HEK293 (cell line): ENCODE measurements around the gene MSI2.
A peak's percentile ranks its signal among the peaks of the same experiment; 100 is the strongest.

Experiments
- CTCF ChIA-PET: fragments of 350-600 bp; formaldehyde crosslinking; extraction: SDS; loops from one replicate; lab custom pipeline; 2021; ENCODE audit warnings: antibody characterized with exemption; lab: Yijun Ruan, JAX
- POLR2A ChIA-PET: fragments of 300-600 bp; formaldehyde crosslinking; extraction: SDS; loops from one replicate; lab custom pipeline; 2020; ENCODE audit warnings: antibody characterized with exemption, inconsistent platforms; lab: Yijun Ruan, JAX
- H3K27ac ChIP-seq: fragments of 200-500 bp; sonication (Bioruptor generic); 2 replicates; pipeline ENCODE4 v1.5.1; 2014; ENCODE audit warnings: low read depth, low read length, control low read depth, inconsistent platforms; ENCODE audit errors: extremely low read depth
- H3K36me3 ChIP-seq, 2 experiments: fragments of 200-500 bp in 1 of 2; sonication (Bioruptor generic) in 1 of 2; 1 replicate in 1 of 2; 2 replicates in 1 of 2; pipeline ENCODE4 v1.5.1; 2014 to 2017; ENCODE audit warnings: inconsistent platforms in 2 of 2, low read length in 2 of 2; ENCODE audit not compliant: control insufficient read depth in 2 of 2, insufficient read depth in 1 of 2
- H3K4me1 ChIP-seq: fragments of 200-500 bp; sonication (Bioruptor generic); 2 replicates; pipeline ENCODE4 v1.5.1; 2014; ENCODE audit warnings: mild to moderate bottlenecking, low read length, inconsistent platforms; ENCODE audit not compliant: control insufficient read depth, insufficient read depth
- H3K4me3 ChIP-seq: 2 replicates; pipeline ENCODE4 v1.5.1; 2011; ENCODE audit warnings: low read depth, mild to moderate bottlenecking, control low read depth, low read length, moderate library complexity
- H3K9me3 ChIP-seq: fragments of 200-500 bp; sonication (Bioruptor generic); 2 replicates; pipeline ENCODE4 v1.5.1; 2014; ENCODE audit warnings: low read depth, low read length, inconsistent platforms; ENCODE audit not compliant: control insufficient read depth, insufficient read depth
- GFI1B ChIP-seq: fragments of 450-650 bp; formaldehyde crosslinking; IDR thresholded peaks from 2 replicates; pipeline ENCODE4 v1.5.1; 2016; ENCODE audit warnings: missing biosample characterization, missing genetic modification characterization
- HOXD13 ChIP-seq: sonication (generic); formaldehyde crosslinking; IDR thresholded peaks from 2 replicates; pipeline ENCODE4 v1.8.0; 2022; ENCODE audit warnings: missing genetic modification reagents, borderline replicate concordance
- MEIS1 ChIP-seq: sonication (generic); formaldehyde crosslinking; IDR thresholded peaks from 2 replicates; pipeline ENCODE4 v1.8.1; 2022; ENCODE audit warnings: missing genetic modification reagents, mild to moderate bottlenecking, borderline replicate concordance
- ZBTB21 ChIP-seq: fragments of 450-650 bp; formaldehyde crosslinking; IDR thresholded peaks from 2 replicates; pipeline ENCODE4 v1.5.1; 2017; ENCODE audit warnings: missing biosample characterization, missing genetic modification characterization
- ZBTB8A ChIP-seq: fragments of 450-650 bp; formaldehyde crosslinking; IDR thresholded peaks from 2 replicates; pipeline ENCODE4 v1.5.1; 2016; ENCODE audit warnings: missing biosample characterization, missing genetic modification characterization
- ZEB2 ChIP-seq: fragments of 450-650 bp; formaldehyde crosslinking; IDR thresholded peaks from 2 replicates; pipeline ENCODE4 v1.5.1; 2016; ENCODE audit warnings: missing biosample characterization, missing genetic modification characterization
- ZNF112 ChIP-seq: fragments of 450-650 bp; formaldehyde crosslinking; IDR thresholded peaks from 2 replicates; pipeline ENCODE4 v1.5.0; 2017; ENCODE audit warnings: missing biosample characterization, missing genetic modification characterization
- ZNF121 ChIP-seq: fragments of 450-650 bp; formaldehyde crosslinking; IDR thresholded peaks from 2 replicates; pipeline ENCODE4 v1.5.1; 2016; ENCODE audit warnings: missing biosample characterization, missing genetic modification characterization
- ZNF132 ChIP-seq: fragments of 450-650 bp; formaldehyde crosslinking; IDR thresholded peaks from 2 replicates; pipeline ENCODE4 v1.5.1; 2017; ENCODE audit warnings: missing biosample characterization, missing genetic modification characterization, borderline replicate concordance
- ZNF133 ChIP-seq: fragments of 450-650 bp; formaldehyde crosslinking; IDR thresholded peaks from 2 replicates; pipeline ENCODE4 v1.5.1; 2016; ENCODE audit warnings: missing biosample characterization, missing genetic modification characterization
- ZNF138 ChIP-seq: fragments of 450-650 bp; formaldehyde crosslinking; IDR thresholded peaks from 2 replicates; pipeline ENCODE4 v1.5.1; 2016; ENCODE audit warnings: missing biosample characterization, missing genetic modification characterization, borderline replicate concordance
- ZNF174 ChIP-seq: fragments of 450-650 bp; formaldehyde crosslinking; IDR thresholded peaks from 2 replicates; pipeline ENCODE4 v1.5.0; 2017; ENCODE audit warnings: missing biosample characterization, mild to moderate bottlenecking, missing genetic modification characterization
- ZNF2 ChIP-seq: fragments of 450-650 bp; formaldehyde crosslinking; IDR thresholded peaks from 2 replicates; pipeline ENCODE4 v1.5.1; 2016; ENCODE audit warnings: missing biosample characterization, missing genetic modification characterization
- ZNF274 ChIP-seq, 2 experiments: fragments of 200-500 bp in 1 of 2; fragments of 450-650 bp in 1 of 2; sonication (Bioruptor generic) in 1 of 2; formaldehyde crosslinking in 1 of 2; IDR thresholded peaks; 2 replicates each; pipeline versions ENCODE4 v1.5.1 to v1.6.1; 2014 to 2016; ENCODE audit warnings: borderline replicate concordance in 1 of 2, inconsistent platforms in 1 of 2, low read length in 1 of 2, missing biosample characterization in 1 of 2, missing genetic modification characterization in 1 of 2
- ZNF335 ChIP-seq: fragments of 450-650 bp; formaldehyde crosslinking; conservative IDR thresholded peaks from 2 replicates; pipeline ENCODE4 v1.5.1; 2016; ENCODE audit warnings: missing biosample characterization, missing genetic modification characterization
- ZNF341 ChIP-seq: fragments of 450-650 bp; formaldehyde crosslinking; IDR thresholded peaks from 2 replicates; pipeline ENCODE4; 2016; ENCODE audit warnings: low read depth, missing biosample characterization, missing genetic modification characterization
- ZNF558 ChIP-seq: fragments of 450-650 bp; formaldehyde crosslinking; IDR thresholded peaks from 2 replicates; pipeline ENCODE4 v1.5.1; 2016; ENCODE audit warnings: missing biosample characterization, missing genetic modification characterization
- ZNF792 ChIP-seq: fragments of 450-650 bp; formaldehyde crosslinking; IDR thresholded peaks from 2 replicates; pipeline ENCODE4 v1.5.1; 2016; ENCODE audit warnings: missing biosample characterization, missing genetic modification characterization
- ZSCAN16 ChIP-seq: fragments of 450-650 bp; formaldehyde crosslinking; IDR thresholded peaks from 2 replicates; pipeline ENCODE4 v1.5.1; 2016; ENCODE audit warnings: missing biosample characterization, missing genetic modification characterization
- TF ChIP-seq, protein P1 (sequence below): fragments of 450-650 bp; formaldehyde crosslinking; IDR thresholded peaks from 2 replicates; pipeline ENCODE4 v1.5.1; 2016; ENCODE audit warnings: missing biosample characterization, missing genetic modification characterization
- TF ChIP-seq, protein P2 (sequence below): fragments of 450-650 bp; formaldehyde crosslinking; IDR thresholded peaks from 2 replicates; pipeline ENCODE4 v1.5.1; 2016; ENCODE audit warnings: missing biosample characterization, missing genetic modification characterization, borderline replicate concordance
- TF ChIP-seq, protein P3 (sequence below): fragments of 450-650 bp; formaldehyde crosslinking; optimal IDR thresholded peaks from 2 replicates; pipeline ENCODE3; 2016; ENCODE audit warnings: missing biosample characterization, mild to moderate bottlenecking, missing genetic modification characterization

Gene MSI2

DNA sequence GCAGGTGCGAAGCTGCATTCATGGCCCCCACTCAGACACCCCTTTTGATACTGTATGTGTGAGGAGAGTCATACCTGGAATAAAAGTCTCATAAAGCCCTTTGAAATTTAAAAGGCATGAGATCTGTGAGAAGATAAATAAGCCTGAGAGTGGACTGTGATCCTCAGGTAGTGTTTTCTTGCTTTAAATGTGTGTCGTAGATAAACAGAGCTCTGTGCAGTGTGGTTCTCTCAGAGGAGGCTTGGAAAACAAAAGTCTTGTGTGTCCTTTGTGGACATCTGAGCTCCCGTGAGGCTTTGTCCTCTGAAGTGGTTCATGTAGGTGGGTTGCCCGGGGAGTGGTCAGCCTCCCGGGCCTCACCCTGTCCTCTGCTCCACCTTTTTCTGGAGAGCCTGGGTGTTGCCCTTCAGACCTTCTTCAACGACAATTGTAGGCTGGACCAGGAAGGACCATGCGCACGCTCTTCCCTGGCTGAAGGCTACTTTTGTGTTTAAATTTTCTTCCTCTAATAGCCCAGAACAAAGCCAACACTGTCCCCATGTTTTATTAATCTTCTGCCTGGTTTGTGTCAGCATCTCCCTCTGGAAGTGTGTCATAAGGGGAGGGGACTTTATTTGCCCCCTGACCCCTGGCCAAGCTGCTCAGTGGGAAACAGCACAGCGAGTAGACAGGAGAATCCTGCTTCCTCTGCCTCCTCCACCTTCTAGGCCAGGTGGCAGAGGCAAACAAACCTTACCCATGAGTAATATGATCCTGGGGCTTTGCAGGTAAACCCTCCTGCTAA is 151.2 kb downstream of the MSI2 start:
- no peak overlapping the region for H3K4me3 ChIP-seq
- TF ChIP-seq ZSCAN16 (tag by site-specific recombination) (0 out of 2 replicates have a peak, but pooled peaks have one; percentile 24), GFI1B (tag by site-specific recombination) (no peak)
- CTCF ChIA-PET = interaction anchor here (0.6 to 2.2 kb wide), 3 partner anchors 164 to 294 kb away, joined by 3 to 7 read pairs (median 6); no protein-coding TSS in a partner anchor
- peaks cover 0 to 14% of the 10 kb centered on the region in 2 experiments; a peak in 2 of 3 replicates for H3K36me3 ChIP-seq
- peak overlapping the region; percentile 34; the same call in 1 of the 2 replicates for H3K27ac ChIP-seq
- H3K4me1 ChIP-seq = peaks cover 25% of the 10 kb centered on the region
- H3K9me3 ChIP-seq = no peaks in the 10 kb centered on the region
- POLR2A ChIA-PET = no interaction called here

DNA sequence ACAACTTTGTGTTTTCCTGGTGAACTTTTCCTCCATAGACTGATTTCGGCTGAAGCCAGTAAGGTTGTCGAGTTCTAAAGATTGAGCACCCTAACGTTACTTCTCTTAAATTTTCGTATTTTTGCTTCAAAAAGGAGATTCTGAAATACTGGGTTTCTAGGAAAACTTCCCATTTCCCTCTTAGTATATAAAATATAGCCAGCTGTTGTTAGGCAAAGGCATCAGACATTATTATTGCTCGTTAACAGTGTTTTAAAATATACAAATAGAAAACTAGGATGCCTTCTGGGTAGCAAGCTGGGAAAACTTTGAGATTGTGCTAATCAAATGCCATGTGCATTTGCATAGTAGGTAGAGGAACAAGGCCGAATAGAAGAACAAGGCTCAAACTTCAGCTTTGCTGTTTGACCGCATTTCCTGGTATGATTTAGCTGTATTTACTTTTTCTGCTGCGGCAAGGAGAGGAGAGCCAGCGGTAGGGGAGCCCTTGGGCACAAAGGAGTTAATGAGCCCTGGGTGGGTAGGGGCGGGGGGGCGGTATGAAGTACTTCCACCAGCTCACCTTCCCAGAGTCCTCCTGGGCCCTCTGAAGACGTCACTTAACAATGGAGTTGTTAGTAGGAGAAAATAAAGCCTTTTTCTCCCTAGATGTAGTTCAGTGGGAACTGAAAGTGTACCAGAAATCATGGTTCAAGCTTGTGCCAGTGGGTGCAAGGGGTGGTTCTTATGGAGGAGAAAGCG is 151.9 kb downstream of the MSI2 start:
- Histone ChIP-seq H3K36me3 (peaks cover 0 to 9% of the 10 kb centered on the region in 2 experiments; a peak in 2 of 3 replicates), H3K9me3 (no peaks in the 10 kb centered on the region), H3K4me1 (peaks cover 25% of the 10 kb centered on the region), H3K4me3 (no peak overlapping the region)
- ChIA-PET CTCF (interaction anchor here (2.1 kb wide), 1 partner anchor 165 kb away, joined by 6 read pairs; no protein-coding TSS in a partner anchor), POLR2A (no interaction called here)
- TF ChIP-seq ZBTB21 (no peak), ZNF341 (no peak), ZNF132 (tag by site-specific recombination) (no peak), ZNF335 (tag by site-specific recombination) (no peak), ZNF121 (tag by site-specific recombination) (no peak), ZNF274 (IDR thresholded peaks at IDR 0.05; ENCODE audit: low read length) (no peak), ZNF274 (tag by site-specific recombination; IDR thresholded peaks at IDR 0.05; ENCODE audit: borderline replicate concordance) (no peak), MEIS1 (no peak), ZEB2 (tag by site-specific recombination) (no peak), ZNF792 (tag by site-specific recombination) (no peak), ZNF174 (tag by site-specific recombination) (no peak), ZNF2 (no peak), ZBTB8A (tag by site-specific recombination) (no peak), ZNF112 (no peak), ZNF558 (tag by site-specific recombination) (no peak), HOXD13 (CRISPR knock-in tag) (no peak), ZNF138 (tag by site-specific recombination) (no peak), ZNF133 (tag by site-specific recombination) (no peak)
- TF ChIP-seq, protein P1, sequence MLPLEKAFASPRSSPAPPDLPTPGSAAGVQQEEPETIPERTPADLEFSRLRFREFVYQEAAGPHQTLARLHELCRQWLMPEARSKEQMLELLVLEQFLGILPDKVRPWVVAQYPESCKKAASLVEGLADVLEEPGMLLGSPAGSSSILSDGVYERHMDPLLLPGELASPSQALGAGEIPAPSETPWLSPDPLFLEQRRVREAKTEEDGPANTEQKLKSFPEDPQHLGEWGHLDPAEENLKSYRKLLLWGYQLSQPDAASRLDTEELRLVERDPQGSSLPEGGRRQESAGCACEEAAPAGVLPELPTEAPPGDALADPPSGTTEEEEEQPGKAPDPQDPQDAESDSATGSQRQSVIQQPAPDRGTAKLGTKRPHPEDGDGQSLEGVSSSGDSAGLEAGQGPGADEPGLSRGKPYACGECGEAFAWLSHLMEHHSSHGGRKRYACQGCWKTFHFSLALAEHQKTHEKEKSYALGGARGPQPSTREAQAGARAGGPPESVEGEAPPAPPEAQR = no peak
- TF ChIP-seq, protein P2, sequence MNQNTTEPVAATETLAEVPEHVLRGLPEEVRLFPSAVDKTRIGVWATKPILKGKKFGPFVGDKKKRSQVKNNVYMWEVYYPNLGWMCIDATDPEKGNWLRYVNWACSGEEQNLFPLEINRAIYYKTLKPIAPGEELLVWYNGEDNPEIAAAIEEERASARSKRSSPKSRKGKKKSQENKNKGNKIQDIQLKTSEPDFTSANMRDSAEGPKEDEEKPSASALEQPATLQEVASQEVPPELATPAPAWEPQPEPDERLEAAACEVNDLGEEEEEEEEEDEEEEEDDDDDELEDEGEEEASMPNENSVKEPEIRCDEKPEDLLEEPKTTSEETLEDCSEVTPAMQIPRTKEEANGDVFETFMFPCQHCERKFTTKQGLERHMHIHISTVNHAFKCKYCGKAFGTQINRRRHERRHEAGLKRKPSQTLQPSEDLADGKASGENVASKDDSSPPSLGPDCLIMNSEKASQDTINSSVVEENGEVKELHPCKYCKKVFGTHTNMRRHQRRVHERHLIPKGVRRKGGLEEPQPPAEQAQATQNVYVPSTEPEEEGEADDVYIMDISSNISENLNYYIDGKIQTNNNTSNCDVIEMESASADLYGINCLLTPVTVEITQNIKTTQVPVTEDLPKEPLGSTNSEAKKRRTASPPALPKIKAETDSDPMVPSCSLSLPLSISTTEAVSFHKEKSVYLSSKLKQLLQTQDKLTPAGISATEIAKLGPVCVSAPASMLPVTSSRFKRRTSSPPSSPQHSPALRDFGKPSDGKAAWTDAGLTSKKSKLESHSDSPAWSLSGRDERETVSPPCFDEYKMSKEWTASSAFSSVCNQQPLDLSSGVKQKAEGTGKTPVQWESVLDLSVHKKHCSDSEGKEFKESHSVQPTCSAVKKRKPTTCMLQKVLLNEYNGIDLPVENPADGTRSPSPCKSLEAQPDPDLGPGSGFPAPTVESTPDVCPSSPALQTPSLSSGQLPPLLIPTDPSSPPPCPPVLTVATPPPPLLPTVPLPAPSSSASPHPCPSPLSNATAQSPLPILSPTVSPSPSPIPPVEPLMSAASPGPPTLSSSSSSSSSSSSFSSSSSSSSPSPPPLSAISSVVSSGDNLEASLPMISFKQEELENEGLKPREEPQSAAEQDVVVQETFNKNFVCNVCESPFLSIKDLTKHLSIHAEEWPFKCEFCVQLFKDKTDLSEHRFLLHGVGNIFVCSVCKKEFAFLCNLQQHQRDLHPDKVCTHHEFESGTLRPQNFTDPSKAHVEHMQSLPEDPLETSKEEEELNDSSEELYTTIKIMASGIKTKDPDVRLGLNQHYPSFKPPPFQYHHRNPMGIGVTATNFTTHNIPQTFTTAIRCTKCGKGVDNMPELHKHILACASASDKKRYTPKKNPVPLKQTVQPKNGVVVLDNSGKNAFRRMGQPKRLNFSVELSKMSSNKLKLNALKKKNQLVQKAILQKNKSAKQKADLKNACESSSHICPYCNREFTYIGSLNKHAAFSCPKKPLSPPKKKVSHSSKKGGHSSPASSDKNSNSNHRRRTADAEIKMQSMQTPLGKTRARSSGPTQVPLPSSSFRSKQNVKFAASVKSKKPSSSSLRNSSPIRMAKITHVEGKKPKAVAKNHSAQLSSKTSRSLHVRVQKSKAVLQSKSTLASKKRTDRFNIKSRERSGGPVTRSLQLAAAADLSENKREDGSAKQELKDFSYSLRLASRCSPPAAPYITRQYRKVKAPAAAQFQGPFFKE (tag by site-specific recombination) = no peak
- TF ChIP-seq, protein P3, sequence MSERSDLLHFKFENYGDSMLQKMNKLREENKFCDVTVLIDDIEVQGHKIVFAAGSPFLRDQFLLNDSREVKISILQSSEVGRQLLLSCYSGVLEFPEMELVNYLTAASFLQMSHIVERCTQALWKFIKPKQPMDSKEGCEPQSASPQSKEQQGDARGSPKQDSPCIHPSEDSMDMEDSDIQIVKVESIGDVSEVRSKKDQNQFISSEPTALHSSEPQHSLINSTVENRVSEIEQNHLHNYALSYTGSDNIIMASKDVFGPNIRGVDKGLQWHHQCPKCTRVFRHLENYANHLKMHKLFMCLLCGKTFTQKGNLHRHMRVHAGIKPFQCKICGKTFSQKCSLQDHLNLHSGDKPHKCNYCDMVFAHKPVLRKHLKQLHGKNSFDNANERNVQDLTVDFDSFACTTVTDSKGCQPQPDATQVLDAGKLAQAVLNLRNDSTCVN (tag by site-specific recombination) = no peak
- TF ChIP-seq, all 188 proteins: peak for 0
- peak overlapping the region; percentile 34; the same call in 1 of the 2 replicates for H3K27ac ChIP-seq
